Measurements from ENCODE around the gene SVOP.

Gene SVOP

DNA sequence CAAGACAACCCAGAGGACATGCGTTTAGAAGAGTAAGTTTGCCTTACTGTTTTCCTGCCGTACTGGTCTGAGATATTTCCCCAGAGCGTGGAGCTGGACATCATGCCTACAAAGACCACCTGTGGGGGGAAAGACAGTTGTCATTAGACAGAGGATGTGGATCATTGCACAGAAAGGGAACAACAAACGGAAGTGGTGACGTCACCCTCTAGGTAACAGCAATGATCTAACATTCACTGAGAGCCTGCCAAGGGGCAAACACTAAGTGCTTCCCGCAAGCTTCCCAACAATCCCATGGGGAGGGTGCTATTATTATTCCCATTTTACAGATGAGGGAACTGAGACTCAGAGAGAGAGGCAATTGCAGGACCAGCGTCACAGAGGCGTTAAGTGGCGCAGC is 48.5 kb downstream of the SVOP start:
- no peak for DNase-seq

DNA sequence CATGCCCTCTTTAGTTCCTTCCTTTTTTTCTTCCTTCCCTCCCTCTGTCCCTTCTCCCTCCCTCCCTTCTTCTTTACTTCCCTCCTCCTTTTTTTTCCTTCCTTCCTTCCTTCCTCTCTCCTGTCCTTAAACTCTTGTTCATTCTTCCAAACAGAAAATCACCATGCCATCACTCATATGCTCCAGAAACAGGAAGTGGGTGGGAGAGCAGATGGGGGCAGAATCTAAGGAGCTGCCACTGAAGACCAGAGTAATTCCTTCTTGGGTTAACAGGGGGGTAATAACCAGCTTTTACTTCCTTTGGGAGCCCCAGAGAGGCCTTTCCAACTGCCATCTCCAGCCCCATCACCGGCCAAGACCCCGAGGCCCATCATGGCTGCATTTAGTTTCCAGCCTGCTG is 51.2 kb downstream of the SVOP start:
- DNase-seq = no peak

DNA sequence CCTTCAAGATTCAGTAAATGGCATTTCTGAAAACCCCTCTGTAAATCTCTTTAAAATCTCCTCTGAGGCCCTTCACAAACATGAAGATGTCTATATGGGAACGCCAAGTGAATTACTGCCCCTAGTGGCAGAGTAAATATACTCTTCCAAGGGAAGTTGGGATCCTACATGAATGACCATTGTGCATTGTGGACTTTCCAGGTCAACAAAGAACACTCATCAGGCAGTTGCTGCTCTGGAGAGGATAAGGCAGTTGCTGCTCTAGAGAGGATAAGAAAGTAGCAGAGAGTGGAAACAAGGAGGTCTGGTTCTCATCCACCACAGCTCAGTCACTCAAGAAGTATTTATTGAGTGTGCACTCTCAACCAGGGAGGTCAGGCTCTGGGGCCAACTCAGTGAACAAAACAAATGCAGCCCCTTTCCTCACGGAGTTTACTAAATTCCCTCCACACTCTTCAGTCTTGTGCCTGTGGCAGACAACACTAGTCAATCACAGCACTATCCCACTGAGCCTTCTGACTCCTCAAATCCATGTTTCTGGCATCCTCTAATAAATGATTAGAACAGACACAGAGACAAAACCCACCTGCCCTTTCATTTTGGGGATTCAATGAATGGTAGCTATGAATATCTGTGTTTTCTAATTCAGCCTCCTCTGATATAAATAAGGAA is 52.9 kb downstream of the SVOP start:
- no peak for DNase-seq

DNA sequence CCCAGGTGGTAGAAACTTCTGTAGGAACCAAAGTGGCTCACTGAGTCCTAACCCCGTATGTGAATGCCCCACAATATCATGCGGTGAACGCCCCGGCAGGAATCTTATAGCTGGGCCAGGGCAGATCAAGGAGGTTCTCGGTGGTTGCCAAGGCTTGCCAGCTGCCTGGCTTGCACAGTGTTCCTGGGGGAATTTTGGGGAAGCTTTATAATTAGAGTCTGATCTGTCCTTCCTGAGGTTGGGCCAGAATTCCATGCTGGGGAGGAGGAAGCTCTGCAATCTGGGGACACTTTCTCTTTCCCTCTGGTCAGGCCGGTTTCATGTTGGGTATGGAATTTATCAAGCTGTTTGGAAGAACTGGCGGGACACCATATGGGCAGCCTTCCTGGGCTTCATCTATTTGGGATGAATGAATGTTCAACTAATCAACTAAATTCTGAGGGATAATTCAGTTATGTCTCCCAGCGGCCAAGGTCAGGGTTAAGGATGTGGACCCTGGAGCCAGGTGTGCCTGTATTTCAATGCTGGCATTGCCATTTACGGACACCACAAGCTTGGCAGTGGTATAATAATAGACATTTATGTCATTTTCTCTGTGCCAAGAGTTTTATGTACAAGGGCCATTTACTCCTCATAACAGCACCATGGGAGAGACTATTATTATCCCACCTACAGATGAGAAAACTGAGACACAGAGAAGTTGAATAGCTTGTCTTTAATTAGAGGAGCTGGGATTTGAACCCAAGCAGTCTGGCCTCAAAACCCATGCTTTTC is 54.3 kb downstream of the SVOP start:
- DNase-seq = no peak

DNA sequence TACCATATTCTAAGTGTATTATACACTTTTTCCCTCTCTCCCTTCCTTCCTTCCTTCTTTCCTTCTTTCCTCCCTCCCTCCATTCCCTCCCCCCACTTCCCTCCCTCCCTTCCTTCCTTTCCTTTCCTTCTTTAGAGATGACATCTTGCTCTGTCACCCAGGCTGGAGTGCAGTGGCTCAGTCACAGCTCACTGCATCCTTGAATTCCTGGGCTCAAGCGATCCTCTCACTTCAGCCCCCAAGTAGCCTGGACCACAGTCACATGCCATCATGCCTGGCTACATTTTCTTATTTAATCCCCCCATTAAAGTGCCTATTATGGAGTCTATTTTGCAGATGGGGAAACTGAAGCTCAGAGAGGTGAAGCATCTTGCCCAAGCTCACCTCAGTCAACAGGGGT is 55.0 kb downstream of the SVOP start:
- no peak for DNase-seq

DNA sequence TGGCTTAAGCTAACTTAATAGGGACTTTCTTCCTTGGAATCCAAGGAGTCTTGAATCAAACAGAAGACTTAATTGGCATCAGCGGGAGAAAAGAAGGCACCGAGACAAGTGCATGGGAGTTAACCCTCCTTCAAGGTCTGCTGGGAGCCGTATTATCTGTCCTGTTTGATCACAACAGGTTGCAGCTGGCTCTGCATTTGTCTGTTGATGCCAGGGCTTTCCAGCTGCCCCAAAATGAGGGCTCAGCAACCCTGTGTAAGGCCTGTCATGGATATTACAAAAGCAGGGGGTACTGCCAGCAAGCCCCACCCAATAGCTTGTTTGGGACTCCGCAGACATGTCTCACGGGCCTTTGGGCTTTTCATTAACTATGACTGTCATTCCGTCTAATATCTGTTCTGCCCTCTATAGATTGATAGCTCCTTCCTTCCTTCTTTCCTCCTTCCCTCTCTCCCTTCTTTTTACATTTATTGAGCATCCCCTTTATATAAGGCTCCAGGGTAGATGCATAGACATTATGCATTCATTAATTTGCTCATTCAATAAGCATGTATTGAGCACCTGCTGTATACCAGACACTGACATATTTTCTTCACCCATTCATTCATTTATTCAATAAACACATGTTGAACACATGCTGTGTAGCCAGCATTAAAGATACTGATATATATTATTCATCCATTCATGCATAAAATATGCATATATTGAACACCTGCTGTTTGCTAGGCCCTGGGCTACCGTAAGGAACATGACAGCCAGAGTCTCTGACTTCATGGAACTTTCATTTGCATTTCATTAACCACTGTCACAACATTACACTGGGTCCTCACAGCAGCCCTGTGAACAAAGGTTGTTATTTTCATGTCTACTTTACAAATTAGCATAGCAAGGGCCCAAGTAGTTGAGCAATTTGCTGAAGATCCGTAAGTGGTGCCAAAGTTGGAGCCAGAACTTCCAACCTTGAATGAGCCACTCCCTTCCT is 56.2 kb downstream of the SVOP start:
- no peak for DNase-seq

DNA sequence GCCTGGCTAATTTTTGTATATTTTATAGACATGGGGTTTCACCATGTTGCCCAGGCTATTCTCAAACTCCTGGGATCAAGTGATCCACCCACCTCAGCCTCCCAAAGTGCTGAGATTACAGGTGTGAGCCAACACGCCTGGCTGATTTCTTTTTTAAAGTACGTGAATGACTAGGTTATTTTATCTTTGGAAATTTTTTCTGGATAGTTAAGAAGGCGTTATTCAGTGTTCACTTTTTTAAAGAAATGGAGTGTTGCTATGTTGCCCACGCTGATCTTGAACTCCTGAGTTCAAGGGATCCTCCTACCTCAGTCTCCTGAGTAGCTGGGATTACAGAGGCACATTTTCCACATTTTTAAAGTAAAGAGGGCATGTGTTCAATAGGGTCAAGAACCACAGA is 58.6 kb downstream of the SVOP start:
- DNase-seq = no peak

DNA sequence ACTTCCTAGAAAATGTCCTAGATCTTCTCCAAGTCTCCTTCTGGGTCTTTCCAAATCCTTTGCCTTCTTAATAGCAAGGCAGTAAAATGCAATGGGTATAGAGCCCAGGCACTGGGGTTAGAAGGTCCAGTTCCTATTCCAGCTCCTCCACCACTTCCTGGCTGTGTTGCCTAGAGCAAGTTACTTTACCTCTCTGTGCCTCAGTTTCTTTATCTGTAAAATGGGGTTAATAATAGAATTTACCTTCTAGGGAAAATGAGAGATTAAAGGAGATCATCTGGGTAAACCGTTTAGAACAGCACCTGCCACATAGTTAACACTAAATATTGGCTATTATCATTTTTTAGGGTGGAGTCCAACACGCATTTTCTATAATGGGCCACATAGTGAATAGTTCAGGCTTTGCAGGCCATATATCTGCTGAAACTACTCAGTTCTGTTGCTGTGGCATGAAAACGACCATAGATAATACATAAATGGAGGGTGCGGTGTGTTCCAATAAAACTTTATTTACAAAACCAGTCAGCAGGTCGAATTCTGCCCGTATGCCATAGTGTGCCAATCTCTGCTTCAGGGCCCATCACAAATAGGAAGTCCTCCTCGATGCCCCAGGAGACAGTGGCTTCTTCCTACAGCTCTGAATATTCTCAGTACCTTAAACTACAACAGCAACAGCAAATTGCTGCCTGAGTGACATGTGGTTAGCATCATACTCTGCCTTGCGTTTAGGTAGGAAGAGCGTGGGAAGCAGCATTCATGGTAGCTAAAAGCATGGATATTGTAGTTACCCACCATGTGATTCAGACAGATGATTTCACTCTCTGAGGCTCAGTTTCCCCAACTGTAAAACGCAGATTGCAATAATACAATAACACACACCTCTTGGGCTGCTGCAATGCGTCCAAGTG is 60.9 kb downstream of the SVOP start:
- no peak for DNase-seq

DNA sequence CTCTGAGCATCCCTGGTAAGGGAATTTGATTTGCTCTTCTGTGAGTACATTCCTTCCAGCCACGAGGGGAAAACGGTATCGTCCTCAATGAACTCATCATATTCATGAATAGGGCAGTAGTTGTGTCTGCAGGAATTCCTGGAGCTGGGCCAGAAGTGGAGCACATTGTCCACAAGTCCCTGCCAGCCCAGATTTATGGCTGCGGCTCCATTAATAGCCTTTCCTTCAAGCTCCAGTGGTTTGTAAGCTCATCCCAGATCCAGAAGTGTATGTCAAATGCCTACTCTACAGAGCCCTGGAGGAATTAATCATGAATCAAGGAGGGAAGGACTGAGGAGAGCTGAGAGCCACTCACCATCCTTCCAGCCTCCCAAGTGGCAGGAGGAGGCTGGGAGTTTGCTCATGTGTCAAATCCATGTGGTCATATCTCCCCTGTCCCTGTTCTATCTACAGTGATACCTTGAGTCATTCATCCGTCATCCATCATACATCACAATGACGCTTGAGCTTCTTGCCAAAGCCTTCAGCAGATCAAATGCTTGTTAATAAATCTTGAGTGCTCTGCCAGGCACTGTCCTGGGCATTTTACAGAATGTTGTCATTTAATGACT is 65.5 kb downstream of the SVOP start:
- DNase-seq = no peak

DNA sequence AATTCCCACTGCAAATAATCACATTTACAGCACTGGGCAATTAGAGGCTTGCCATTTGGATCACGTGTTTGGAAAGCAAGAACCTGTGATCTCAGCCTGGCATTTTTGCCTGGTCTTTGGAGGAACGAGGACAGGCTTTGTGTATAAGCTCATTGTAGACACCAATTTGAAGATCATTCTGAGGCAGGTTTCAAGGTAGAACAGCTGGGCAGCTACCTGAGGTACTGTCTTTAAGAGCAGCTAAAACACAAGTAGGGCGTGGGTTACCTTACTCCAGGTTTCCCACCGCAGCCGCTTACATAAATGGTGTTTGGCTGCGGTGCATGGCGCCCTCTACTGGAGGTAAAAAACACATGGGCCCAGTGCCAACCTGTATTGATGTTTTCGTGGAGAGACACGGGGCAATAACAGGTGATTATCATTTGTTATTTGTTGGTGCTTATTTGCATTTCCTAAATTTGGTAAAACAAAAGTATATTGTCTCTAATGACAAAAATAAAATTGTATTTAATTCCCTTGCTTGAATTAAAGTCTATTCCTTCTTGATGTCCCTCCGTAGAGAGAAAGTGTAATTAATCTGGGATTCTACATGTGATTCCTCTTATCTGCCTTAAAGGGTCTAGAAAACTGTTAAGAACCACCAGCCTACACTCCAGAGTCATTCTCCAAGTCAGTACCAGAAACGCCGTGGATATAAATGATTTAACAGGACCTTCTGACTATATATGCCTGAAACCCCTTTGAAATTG is 69.7 kb downstream of the SVOP start:
- DNase-seq = peak; percentile 41

DNA sequence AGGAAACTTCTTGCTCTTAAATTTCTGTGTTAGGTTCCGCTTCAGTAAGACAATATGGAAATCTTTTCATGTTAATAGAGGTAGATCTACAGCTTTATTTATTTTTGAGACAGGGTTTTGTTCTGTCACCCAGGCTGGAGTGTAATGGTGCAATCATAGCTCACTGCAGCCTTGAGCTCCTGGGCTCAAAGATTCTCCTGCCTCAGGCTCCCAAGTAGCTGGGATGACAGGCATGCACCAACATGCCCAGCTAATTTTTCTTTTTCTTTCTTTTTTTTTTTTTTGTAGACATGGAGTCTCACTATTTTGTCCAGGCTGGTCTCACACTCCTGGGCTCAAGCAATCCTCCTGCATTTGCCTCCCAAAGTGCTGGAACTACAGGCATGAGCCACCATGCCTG is 70.9 kb downstream of the SVOP start:
- DNase-seq = no peak

DNA sequence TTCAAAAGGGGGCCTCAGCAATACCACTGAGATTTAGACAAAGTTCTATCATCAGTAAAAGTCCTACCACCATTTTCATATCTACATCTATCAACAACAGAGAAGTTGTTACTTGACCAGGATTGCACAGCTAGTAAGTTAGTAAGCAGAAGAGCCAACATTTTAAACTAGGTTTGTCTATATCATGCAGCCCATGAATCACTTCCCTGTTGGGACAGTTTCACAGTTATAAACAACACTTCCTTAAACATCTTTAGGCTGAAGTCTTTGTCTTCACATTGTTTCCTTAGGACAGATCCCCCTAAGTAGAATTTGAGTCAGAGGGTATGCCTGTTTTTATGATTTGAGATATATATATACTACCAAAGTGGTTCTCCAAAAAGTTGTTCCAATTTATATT is 72.5 kb downstream of the SVOP start:
- DNase-seq = no peak

DNA sequence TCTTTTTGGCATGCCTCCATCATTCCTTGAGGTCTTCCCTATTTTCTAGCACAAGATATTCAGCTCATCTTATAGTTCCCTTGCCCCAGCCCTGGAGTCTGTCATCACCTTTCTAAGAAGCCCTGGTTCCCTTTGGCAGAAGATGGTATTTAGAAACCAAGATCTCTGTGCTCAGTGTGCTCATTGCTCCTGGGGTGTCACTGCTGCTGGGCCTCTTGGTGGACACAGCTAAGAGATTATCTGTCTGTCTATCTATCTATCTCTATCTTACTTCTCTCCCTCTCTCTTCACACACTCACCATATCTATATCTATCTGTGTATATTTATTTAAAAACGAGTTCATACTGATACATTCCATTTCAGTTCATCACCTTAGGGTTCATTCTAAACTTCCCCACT is 73.8 kb downstream of the SVOP start:
- DNase-seq = no peak

DNA sequence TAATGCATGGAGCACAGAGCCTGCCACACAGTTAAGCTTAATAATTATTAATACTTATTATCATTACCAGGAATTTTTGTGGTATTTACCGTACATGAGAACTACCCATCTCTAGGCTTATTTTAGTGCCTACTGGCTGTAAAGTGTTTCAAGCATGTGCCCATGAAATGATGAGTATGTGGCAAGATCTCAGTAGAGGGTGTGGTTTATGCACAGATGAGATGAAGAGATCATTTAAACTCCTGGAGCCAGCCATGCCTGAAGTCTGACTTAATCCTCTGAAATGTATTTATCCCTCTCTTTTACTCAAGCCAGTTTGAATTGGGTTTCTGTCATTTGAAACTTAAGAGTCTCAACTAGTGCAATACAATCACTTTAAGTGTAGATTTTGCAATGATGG is 80.7 kb downstream of the SVOP start:
- DNase-seq = no peak

DNA sequence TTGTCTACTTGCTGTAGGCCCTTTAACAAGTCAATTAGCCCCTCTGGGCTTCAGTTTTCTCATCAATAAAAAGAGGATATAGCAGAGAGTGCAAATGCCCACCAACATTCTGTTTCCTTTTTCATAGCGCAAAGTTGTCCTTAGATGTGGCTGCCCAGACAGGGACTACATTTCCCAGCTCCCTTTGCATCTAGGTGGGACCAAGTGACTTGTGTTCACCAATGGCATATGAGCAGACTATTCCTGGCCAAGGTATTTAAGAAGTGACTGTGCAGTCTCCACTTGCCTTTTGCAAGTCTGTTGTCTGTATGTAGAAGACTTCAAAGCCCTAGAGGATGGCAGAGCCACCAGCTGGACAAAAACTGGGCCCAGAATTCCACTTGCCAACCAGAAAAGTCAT is 81.3 kb downstream of the SVOP start:
- no peak for DNase-seq

DNA sequence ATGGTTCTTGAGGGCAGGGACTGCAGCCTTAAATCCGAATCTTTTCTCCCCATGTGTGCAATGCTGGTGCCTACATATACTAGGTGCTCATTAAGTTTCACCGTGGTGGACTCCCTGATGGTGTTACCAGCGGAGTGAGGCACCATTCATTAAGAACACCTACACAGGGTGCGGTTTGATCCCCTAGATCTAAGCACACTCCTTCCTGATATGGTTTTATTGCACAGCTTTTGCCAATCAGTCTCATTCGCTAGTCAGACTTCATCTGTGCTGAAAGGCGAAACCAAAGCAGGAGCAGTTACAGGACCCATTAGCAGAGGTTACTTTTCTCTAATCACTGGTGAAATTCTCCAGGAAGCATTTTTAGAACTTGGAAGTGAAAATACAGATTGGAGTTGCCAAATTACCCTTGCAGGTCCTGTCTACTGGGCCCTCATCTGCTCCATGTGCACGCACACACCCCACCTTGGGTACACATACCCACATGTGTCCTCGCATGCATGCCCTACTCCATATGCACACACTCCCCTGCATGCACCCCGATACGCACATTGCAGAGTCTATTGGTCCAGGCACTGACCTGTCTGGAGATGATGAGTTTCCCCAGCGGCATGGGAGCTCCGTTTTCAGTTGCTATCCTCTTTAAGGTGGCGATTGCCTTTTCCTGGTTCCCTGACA is 82.5 kb downstream of the SVOP start:
- no peak for DNase-seq

DNA sequence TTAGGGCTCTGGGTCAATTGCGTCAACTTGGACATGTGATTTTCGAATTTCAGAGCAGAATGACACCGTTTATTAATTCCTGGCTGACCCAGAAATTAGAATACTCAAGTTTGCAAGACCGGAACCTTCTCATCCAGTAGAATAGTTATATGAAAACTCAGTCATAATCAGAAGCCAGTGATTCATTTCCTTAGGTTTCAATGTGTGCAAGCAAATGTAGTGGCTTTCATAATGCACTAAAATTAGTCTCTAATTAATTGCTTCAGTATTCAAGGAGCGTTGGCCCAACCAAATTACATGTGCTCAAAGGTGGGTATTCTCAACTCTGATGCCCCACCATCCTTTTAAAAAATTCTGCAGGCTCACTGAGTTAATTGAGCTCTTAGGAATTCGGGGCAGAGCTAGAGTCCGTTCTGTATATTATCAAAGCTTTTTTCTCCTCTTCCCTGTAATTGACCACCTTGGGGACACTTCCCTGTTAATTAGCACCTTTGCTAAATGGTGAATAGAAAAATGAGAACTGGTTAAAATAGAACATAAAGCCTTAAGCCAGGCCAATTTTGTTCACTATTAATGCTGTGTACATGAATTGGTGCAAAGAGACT is 85.6 kb downstream of the SVOP start:
- DNase-seq = no peak

DNA sequence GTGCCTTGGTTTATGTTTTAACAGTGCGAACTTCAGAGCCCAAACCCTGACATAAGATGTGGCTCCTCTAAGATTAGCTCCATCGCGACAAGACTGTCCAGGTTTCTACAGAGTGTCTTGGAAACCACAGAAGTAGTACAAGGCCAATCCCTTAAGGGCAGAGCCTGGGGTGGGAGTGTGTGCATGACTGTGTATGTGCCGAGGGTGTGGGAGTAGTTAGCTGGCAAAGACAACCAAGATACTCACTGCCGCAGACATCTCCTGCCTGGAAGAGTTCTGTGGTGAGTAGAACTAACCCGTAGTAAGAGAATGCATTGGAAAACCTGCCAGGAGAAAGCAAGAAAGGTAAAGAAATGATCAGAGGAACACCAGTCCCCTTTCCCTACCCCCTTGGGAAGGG is 86.9 kb downstream of the SVOP start:
- no peak for DNase-seq

DNA sequence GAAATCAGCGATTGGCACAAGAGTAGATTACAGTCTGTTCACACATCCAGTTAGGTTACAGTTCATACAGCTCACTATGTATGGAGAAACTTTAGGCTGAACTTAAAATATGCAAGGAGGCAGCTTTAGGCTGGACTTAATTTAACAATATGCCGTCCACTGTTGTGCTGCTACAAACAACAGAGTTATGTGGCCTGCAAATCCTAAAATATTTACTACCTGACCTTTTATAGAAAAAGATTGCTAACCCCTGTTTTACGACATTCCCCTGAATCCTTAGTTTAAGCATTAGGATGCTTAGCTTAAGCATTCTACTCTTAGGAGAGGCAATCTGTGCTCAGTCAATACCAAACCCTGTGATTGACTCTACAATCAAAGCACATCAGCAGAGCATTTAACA is 90.1 kb downstream of the SVOP start:
- no peak for DNase-seq

DNA sequence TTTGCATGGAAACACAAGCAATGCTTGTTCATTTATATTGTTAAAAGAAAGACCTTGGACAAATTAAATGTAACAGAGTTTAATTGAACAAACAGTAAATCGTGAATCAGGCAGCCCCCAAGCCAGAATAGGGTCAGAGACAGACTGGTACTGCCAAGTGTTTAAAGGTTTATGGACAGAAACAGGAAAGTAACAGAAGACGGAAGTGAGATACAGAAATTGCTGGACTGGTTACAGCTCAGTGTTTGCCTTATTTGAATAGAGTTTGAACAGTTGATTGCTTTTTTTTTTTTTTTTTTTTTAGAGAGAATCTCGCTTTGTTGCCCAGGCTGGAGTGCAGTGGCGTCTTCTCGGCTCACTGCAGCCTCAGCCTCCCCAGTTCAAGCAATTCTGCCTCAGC is 90.7 kb downstream of the SVOP start:
- no peak for DNase-seq
